ENCODE measurements around the gene TRIM62.

- TF ChIP-seq POLR2A (IDR thresholded peaks at IDR 0.05) (no peak), CTCF (IDR thresholded peaks at IDR 0.05 in 8 of 11, conservative IDR thresholded peaks at IDR 0.05 in 3 of 11) (no peak)
Observed at GRCh38 chr1:33133478-33134105, 48.3 kb downstream of the TRIM62 start.
